A549 treated with Hydrocortisone at 1 μM for 4 hours (cell line): ENCODE measurements around the gene RAB17. TPM values are rescaled to one million over a fixed set of nuclear protein-coding genes. Genes with fewer than 3 reads are reported as not detected.

Experiments
- total RNA-seq: library from RNA; stranded (reverse); fragments of 200-300 nt; extraction: Qiagen RNA extraction; gene quantifications from 5 replicates; pipeline ENCODE4 v1.2.3, GENCODE V29; 2022

Gene RAB17, protein sequence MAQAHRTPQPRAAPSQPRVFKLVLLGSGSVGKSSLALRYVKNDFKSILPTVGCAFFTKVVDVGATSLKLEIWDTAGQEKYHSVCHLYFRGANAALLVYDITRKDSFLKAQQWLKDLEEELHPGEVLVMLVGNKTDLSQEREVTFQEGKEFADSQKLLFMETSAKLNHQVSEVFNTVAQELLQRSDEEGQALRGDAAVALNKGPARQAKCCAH
- 0.25 to 0.85 TPM (median 0.41 TPM) in 5 replicates for total RNA-seq

DNA sequence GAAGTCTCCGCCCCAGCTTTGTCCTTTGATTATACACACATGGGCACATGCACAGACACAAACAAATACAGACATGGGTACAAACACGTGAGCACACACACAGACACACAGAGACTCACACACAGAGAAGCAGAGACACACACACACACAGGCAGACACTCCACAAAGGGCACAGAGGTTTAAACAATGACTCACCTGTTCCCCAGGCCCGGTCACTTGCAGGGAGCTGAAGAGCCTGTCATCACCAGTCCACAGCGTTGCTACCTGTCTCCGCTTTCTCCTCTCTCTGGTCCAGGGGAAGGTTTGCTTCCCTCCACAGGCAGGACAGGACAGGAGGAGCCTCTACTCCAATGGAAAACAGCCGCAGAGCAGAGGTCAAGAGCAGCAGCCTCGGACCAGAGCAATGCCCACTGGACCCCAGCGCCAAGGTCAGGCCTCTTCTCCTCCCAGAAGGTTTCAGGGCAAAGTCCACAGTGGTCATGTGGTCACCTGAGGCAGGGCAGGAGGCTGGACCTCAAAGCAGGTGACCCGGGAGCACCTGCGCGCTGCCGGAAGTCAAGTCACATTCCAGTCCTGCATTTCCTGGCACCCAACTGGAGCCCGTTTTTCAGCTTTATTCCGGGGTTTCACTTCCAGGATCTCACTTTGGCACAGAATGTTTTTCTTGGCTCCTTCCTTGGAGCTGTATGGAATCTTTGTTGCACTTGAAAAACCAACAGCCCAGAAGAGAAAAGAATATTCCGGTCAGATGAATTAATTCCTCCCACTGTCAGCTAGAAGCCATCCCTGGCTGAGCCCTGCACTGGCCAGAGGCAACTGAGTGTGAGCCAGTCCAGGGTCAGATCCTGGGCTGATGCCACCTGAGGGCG, at the start of gene RAB17:
Gene RAB17 (minus strand): TSS at position 463 of the 869 bp plus-strand sequence. CDS start 4,580 bp downstream, outside the sequence.

DNA sequence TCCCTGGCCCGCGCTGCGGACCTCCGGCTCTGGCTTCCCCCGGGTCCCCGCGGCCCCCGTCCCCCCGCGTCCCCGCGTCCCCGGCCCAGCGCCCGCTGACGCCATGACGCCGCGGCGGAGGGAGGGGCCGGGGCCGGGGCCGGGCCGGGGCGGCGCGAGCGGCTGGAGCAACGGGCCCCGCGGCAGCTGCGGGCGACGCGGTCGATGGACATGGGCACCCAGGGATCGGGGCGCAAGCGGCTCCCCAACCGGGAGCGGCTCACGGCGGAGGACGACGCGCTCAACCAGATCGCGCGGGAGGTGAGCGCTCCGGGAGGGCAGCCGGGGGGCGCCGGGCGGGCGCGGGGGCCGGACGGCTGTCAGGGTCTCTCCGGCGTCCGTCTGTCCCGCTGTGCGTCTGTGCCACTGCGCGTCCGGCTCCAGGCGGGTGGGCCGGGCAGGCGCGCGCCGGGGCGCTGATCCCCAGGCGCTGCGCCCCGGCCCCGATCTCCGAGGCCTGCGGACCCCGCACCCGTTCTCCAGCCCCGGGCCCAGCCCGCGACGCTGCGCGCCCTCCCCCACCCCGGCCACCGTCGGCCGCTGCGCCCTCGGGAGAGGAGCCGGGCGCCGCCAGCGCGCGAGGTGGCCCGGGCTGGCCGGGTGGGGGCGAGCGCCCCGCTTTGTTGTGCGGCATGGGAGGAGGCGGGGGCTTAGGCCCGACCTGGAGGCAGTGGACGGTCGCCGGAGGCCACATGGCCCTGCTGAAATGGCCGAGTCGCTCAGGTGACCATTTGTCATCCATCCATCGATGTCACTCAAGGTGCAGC, 37.1 kb upstream of the RAB17 start, which contains the start of gene LRRFIP1:
Gene LRRFIP1 (plus strand): TSS at position 147 of the 806 bp plus-strand sequence. CDS start 58 bp downstream, at position 205.

DNA sequence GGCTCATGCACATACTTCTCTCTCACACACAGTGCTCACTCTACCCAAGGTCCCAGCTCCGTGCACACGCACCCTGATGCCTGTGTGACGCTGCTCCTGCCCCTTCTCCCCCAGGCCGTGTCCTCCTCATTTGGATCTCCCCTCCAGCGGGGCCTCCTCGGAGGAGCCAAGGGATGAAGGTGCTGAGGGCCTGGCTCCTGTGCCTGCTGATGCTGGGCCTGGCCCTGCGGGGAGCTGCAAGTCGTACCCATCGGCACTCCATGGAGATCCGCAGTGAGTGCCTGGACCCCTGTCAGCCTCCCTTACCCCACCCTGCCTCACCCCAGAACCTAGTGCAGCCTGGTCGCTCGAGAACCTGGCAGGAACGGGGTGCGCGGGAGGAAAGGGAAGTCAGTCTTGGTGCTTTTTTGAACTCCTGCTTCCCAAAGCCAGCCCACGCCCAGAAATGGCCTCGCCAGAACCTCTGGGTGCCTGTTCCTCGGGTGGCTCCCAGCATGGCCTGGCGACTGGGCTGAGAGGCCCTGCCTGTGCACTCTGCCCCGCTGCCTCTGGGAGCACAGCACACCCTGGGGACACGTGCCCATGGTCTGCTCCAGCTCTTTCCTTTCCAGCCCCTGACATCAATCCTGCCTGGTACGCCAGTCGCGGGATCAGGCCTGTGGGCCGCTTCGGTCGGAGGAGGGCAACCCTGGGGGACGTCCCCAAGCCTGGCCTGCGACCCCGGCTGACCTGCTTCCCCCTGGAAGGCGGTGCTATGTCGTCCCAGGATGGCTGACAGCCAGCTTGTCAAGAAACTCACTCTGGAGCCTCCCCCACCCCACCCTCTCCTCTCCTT, 23.9 kb downstream of the RAB17 start, which contains the start of gene PRLH:
Gene PRLH (plus strand): TSS at position 174 of the 835 bp plus-strand sequence. CDS start 0 bp downstream, at position 174.

Other genes with a start within 250 kb of the RAB17 start
- 0.14 to 0.43 TPM (median 0.36 TPM) in 5 replicates for gene COL6A3, start 176.6 kb downstream of the RAB17 start, total RNA-seq
- 270 to 331 TPM (median 308 TPM) in 5 replicates for gene MLPH, start 103.5 kb downstream of the RAB17 start, total RNA-seq
- gene PRLH, start 24.2 kb downstream of the RAB17 start, total RNA-seq = not detected in 5 replicates
- 67.5 to 115 TPM (median 85.7 TPM) in 5 replicates for gene LRRFIP1, start 36.9 kb upstream of the RAB17 start, total RNA-seq
- gene RBM44, start 208.0 kb upstream of the RAB17 start, total RNA-seq = 0.16 to 0.30 TPM (median 0.21 TPM) in 5 replicates